Liver (tissue), 3 donors: Measurements from ENCODE around the gene JAKMIP2.

Experiments used
- FOXA1 ChIP-seq: IDR thresholded peaks from 2 replicates; pipeline ENCODE4 v1.6.1; 2016; ENCODE audit warnings: antibody characterized with exemption
- NR2F2 ChIP-seq: IDR thresholded peaks from 2 replicates; pipeline ENCODE4 v1.6.1; 2016; ENCODE audit warnings: antibody characterized with exemption
- RAD21 ChIP-seq, 2 donors: IDR thresholded peaks; 2 replicates each; pipeline ENCODE4 v1.6.1; 2016; ENCODE audit warnings: antibody characterized with exemption in 2 of 2, mild to moderate bottlenecking in 2 of 2
- TAF1 ChIP-seq: conservative IDR thresholded peaks from 2 replicates; pipeline ENCODE4 v1.6.1; 2016; ENCODE audit warnings: antibody characterized with exemption, mild to moderate bottlenecking
- YY1 ChIP-seq: IDR thresholded peaks from 2 replicates; pipeline ENCODE4 v1.6.1; 2016; ENCODE audit warnings: antibody characterized with exemption, mild to moderate bottlenecking
- TF ChIP-seq, protein P1 (sequence below): fragments of 150-350 bp; IDR thresholded peaks from 2 replicates; pipeline ENCODE4 v1.5.1; 2017; ENCODE audit warnings: improper control_type of control experiment, low read depth, low read length; ENCODE audit not compliant: missing input control
- TF ChIP-seq, protein P2 (sequence below): IDR thresholded peaks from 2 replicates; pipeline ENCODE4 v1.6.1; 2016; ENCODE audit warnings: antibody characterized with exemption
- donor health status: healthy.
- donor health status: healthy.

DNA sequence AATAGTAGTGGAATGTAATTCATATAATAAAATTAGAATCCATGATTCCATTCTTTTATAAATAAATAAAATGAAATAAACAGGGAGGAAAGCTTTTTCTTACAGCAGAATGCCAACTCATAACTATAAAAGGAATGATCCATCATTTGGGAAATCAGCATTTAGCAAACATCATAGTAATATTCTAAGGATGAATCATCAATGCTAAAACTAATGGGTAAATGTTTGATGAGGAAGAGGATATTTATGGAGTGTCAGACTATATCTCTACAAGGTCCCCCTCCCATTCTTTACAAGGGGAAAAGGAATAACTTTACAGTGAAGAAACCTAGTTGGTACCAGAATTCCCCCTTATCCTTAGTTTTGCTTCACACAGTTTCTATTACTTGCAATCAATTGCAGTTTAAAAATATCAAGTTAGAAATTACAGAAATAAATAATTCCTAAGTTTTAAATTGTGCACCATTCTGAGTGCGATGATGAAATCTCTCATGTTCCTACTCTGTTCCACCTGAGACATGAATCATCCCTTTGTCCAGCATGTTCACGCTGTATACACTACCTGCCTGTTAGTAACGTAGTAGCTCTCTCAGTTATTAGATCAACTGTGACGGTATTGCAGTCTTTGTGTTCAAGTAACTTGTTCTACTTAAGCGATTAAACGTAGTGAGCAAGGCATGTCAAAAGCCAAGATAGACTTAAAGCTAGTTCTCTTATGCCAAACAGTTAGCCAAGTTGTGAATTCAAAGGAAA, 14.2 kb upstream of the JAKMIP2 start:
- TF ChIP-seq, protein P1, sequence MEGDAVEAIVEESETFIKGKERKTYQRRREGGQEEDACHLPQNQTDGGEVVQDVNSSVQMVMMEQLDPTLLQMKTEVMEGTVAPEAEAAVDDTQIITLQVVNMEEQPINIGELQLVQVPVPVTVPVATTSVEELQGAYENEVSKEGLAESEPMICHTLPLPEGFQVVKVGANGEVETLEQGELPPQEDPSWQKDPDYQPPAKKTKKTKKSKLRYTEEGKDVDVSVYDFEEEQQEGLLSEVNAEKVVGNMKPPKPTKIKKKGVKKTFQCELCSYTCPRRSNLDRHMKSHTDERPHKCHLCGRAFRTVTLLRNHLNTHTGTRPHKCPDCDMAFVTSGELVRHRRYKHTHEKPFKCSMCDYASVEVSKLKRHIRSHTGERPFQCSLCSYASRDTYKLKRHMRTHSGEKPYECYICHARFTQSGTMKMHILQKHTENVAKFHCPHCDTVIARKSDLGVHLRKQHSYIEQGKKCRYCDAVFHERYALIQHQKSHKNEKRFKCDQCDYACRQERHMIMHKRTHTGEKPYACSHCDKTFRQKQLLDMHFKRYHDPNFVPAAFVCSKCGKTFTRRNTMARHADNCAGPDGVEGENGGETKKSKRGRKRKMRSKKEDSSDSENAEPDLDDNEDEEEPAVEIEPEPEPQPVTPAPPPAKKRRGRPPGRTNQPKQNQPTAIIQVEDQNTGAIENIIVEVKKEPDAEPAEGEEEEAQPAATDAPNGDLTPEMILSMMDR = no peak
- TF ChIP-seq RAD21 (IDR thresholded peaks at IDR 0.05) (no peak), YY1 (no peak), TAF1 (no peak), FOXA1 (no peak), NR2F2 (no peak)
- TF ChIP-seq, protein P2, sequence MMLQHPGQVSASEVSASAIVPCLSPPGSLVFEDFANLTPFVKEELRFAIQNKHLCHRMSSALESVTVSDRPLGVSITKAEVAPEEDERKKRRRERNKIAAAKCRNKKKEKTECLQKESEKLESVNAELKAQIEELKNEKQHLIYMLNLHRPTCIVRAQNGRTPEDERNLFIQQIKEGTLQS = no peak
